H9 (cell line): ENCODE results near the gene CPNE8. TPM values are rescaled to one million over a fixed set of nuclear protein-coding genes. Genes with fewer than 3 reads are reported as not detected.

Experiments used
- DNase-seq: peaks from one replicate; pipeline ENCODE4 v3.0.0-alpha.2; 2017
- H2AFZ ChIP-seq: one replicate; pipeline ENCODE4 v1.6.1; 2013; ENCODE audit warnings: mild to moderate bottlenecking, low read length, control low read depth, moderate library complexity
- H2AK5ac ChIP-seq: 2 replicates; pipeline ENCODE4 v1.6.1; 2013; ENCODE audit warnings: low read length, control low read depth, mixed read lengths; ENCODE audit not compliant: insufficient read length
- H2BK120ac ChIP-seq: one replicate; pipeline ENCODE4 v1.6.1; 2013; ENCODE audit warnings: low read depth, mild to moderate bottlenecking, low read length, control low read depth, inconsistent platforms; ENCODE audit not compliant: poor library complexity, severe bottlenecking
- H2BK12ac ChIP-seq: 2 replicates; pipeline ENCODE4 v1.6.1; 2013; ENCODE audit warnings: low read length, control low read depth, mixed read lengths, low read depth; ENCODE audit not compliant: insufficient read length
- H2BK15ac ChIP-seq: 2 replicates; pipeline ENCODE4 v1.6.1; 2013; ENCODE audit warnings: low read depth, low read length, control low read depth
- H2BK20ac ChIP-seq: one replicate; pipeline ENCODE4 v1.6.1; 2013; ENCODE audit warnings: low read depth, mild to moderate bottlenecking, low read length, control low read depth, inconsistent platforms; ENCODE audit not compliant: poor library complexity, severe bottlenecking
- H2BK5ac ChIP-seq: 2 replicates; pipeline ENCODE4 v1.6.1; 2013; ENCODE audit warnings: low read length, control low read depth, mixed read lengths; ENCODE audit not compliant: insufficient read length
- H3K14ac ChIP-seq: 2 replicates; pipeline ENCODE4 v1.6.1; 2013; ENCODE audit warnings: low read length, control low read depth; ENCODE audit not compliant: insufficient read depth
- H3K18ac ChIP-seq: 2 replicates; pipeline ENCODE4 v1.6.1; 2013; ENCODE audit warnings: low read depth, mild to moderate bottlenecking, mixed read lengths, low read length, control low read depth; ENCODE audit not compliant: insufficient read length
- H3K23ac ChIP-seq: 2 replicates; pipeline ENCODE4 v1.6.1; 2013; ENCODE audit warnings: low read length, control low read depth, mixed read lengths, low read depth; ENCODE audit not compliant: insufficient read length
- H3K23me2 ChIP-seq: 2 replicates; pipeline ENCODE4 v1.6.1; 2013; ENCODE audit warnings: low read depth, mild to moderate bottlenecking, mixed read lengths, low read length, control low read depth; ENCODE audit not compliant: insufficient read length, poor library complexity, severe bottlenecking
- H3K27ac ChIP-seq: 2 replicates; pipeline ENCODE4 v1.5.1; 2013; ENCODE audit warnings: low read length, control low read depth, mixed read lengths, low read depth; ENCODE audit not compliant: insufficient read length
- H3K27me3 ChIP-seq: 2 replicates; pipeline ENCODE4 v1.6.1; 2013; ENCODE audit warnings: low read length, control low read depth, inconsistent platforms; ENCODE audit not compliant: insufficient read depth
- H3K4ac ChIP-seq: 2 replicates; pipeline ENCODE4 v1.6.1; 2013; ENCODE audit warnings: low read depth, mild to moderate bottlenecking, control low read depth, inconsistent platforms, low read length, moderate library complexity
- H3K4me1 ChIP-seq: 2 replicates; pipeline ENCODE4 v1.6.1; 2013; ENCODE audit warnings: low read length, control low read depth, inconsistent platforms; ENCODE audit not compliant: insufficient read depth
- H3K4me2 ChIP-seq: 2 replicates; pipeline ENCODE4 v1.6.1; 2013; ENCODE audit warnings: low read length, control low read depth, mixed read lengths; ENCODE audit not compliant: insufficient read length, insufficient read depth
- H3K56ac ChIP-seq: 2 replicates; pipeline ENCODE4 v1.6.1; 2013; ENCODE audit warnings: low read depth, mild to moderate bottlenecking, mixed read lengths, low read length, control low read depth; ENCODE audit not compliant: insufficient read length
- H3K79me1 ChIP-seq: 2 replicates; pipeline ENCODE4 v1.6.1; 2013; ENCODE audit warnings: low read depth, mild to moderate bottlenecking, moderate library complexity, low read length, control low read depth, inconsistent platforms; ENCODE audit not compliant: insufficient read depth, poor library complexity, severe bottlenecking
- H3K79me2 ChIP-seq: 2 replicates; pipeline ENCODE4 v1.6.1; 2013; ENCODE audit warnings: low read length, control low read depth, inconsistent platforms; ENCODE audit not compliant: insufficient read depth
- H3K9ac ChIP-seq: 2 replicates; pipeline ENCODE4 v1.6.1; 2013; ENCODE audit warnings: low read length, control low read depth, mixed read lengths; ENCODE audit not compliant: insufficient read length; ENCODE audit errors: extremely low read depth
- H3K9me3 ChIP-seq: one replicate; pipeline ENCODE4 v1.6.1; 2013; ENCODE audit warnings: low read depth, low read length, inconsistent platforms; ENCODE audit not compliant: control insufficient read depth
- H3T11ph ChIP-seq: one replicate; pipeline ENCODE4 v1.6.1; 2013; ENCODE audit warnings: mild to moderate bottlenecking, low read length, control low read depth, inconsistent platforms
- H4K20me1 ChIP-seq: one replicate; pipeline ENCODE4 v1.6.1; 2013; ENCODE audit not compliant: control insufficient read depth, insufficient read length, insufficient read depth
- H4K5ac ChIP-seq: 2 replicates; pipeline ENCODE4 v1.6.1; 2013; ENCODE audit warnings: low read depth, mild to moderate bottlenecking, mixed read lengths, low read length, control low read depth; ENCODE audit not compliant: insufficient read length
- H4K8ac ChIP-seq: replicated peaks from 2 replicates; pipeline ENCODE4 v1.6.1; 2013; ENCODE audit warnings: low read length, control low read depth, mixed read lengths, low read depth; ENCODE audit not compliant: insufficient read length
- H4K91ac ChIP-seq: 2 replicates; pipeline ENCODE4 v1.6.1; 2013; ENCODE audit warnings: low read depth, mild to moderate bottlenecking, moderate library complexity, mixed read lengths, low read length, control low read depth; ENCODE audit not compliant: insufficient read length
- H3K27ac Mint-ChIP-seq, 3 experiments: 2 replicates in 2 of 3; 3 replicates in 1 of 3; pipeline ENCODE4 v1.8.0; 2020 to 2021; ENCODE audit warnings: mixed read lengths in 3 of 3, mild to moderate bottlenecking in 1 of 3, moderate library complexity in 1 of 3
- H3K27me3 Mint-ChIP-seq: 2 replicates; pipeline ENCODE4 v1.8.0; 2021; ENCODE audit warnings: low read depth, mild to moderate bottlenecking, moderate library complexity, mixed read lengths
- H3K36me3 Mint-ChIP-seq, 3 experiments: 2 replicates in 2 of 3; 3 replicates in 1 of 3; pipeline ENCODE4 v1.8.0; 2020 to 2021; ENCODE audit warnings: low read depth in 3 of 3, mixed read lengths in 3 of 3; ENCODE audit not compliant: insufficient read depth in 1 of 3
- H3K4me1 Mint-ChIP-seq, 2 experiments: 2 replicates each; pipeline ENCODE4 v1.8.0; 2020; ENCODE audit warnings: mixed read lengths in 2 of 2
- H3K4me3 Mint-ChIP-seq, 2 experiments: 2 replicates in 1 of 2; 3 replicates in 1 of 2; pipeline ENCODE4 v1.8.0; 2020 to 2021; ENCODE audit warnings: mild to moderate bottlenecking in 2 of 2, mixed read lengths in 2 of 2, moderate library complexity in 1 of 2
- H3K9me3 Mint-ChIP-seq, 2 experiments: 2 replicates in 1 of 2; 3 replicates in 1 of 2; pipeline ENCODE4 v1.8.0; 2020; ENCODE audit warnings: mild to moderate bottlenecking in 2 of 2, mixed read lengths in 2 of 2, moderate library complexity in 1 of 2
- total RNA-seq: library from RNA; stranded (reverse); gene quantifications from 2 replicates; pipeline ENCODE4 v1.2.1, GENCODE V29; 2021
- TF ChIP-seq, protein P1 (sequence below): fragments of 200-600 bp; sonication (generic); conservative IDR thresholded peaks from 3 replicates; pipeline ENCODE4 v1.8.0; 2021; ENCODE audit warnings: antibody characterized with exemption, mild to moderate bottlenecking

Gene CPNE8
- total RNA-seq, 1 experiment from 2014 or later: 1.9 TPM

DNA sequence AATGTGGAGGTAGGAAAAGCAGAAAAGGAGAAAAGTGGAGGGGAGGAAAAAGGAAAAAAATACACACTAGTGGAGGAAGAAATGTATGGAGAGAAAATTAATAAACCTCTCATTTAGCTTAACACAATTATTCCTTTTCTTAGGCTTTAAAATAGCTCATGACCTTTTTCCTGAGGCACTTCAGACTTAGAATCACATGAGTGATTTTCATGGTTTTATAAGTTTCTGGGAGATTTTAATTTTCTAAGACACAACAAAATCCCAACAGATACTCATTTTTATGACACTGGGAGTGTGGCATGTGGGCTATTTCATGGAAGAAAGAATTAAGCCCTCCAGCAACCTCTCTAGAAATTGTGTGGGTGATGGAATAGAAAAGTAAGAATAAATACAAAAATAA, 214.7 kb downstream of the CPNE8 start:
- TF ChIP-seq, protein P1, sequence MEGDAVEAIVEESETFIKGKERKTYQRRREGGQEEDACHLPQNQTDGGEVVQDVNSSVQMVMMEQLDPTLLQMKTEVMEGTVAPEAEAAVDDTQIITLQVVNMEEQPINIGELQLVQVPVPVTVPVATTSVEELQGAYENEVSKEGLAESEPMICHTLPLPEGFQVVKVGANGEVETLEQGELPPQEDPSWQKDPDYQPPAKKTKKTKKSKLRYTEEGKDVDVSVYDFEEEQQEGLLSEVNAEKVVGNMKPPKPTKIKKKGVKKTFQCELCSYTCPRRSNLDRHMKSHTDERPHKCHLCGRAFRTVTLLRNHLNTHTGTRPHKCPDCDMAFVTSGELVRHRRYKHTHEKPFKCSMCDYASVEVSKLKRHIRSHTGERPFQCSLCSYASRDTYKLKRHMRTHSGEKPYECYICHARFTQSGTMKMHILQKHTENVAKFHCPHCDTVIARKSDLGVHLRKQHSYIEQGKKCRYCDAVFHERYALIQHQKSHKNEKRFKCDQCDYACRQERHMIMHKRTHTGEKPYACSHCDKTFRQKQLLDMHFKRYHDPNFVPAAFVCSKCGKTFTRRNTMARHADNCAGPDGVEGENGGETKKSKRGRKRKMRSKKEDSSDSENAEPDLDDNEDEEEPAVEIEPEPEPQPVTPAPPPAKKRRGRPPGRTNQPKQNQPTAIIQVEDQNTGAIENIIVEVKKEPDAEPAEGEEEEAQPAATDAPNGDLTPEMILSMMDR: no peak

More for the DNA sequence above, 214.7 kb downstream of the CPNE8 start:
- H3K14ac ChIP-seq: no peak overlapping the region
- no peak overlapping the region for H2AFZ ChIP-seq
- H4K20me1 ChIP-seq: no peaks in the 10 kb centered on the region
- no peak overlapping the region for H3K27ac ChIP-seq
- no peaks in the 10 kb centered on the region for H3K9me3 ChIP-seq
- H4K91ac ChIP-seq: no peak overlapping the region
- no peaks in the 10 kb centered on the region for H3K27me3 ChIP-seq
- no peak overlapping the region for H2BK120ac ChIP-seq
- no peaks in the 10 kb centered on the region for H3K23me2 ChIP-seq
- no peak overlapping the region for H3K4me2 ChIP-seq
- H3K18ac ChIP-seq: no peak overlapping the region
- no peak overlapping the region for H3T11ph ChIP-seq
- no peak overlapping the region for H3K27ac Mint-ChIP-seq
- no peak overlapping the region for H2BK20ac ChIP-seq
- H3K4me1 ChIP-seq: peaks cover 4% of the 10 kb centered on the region; the same call in 1 of the 2 replicates
- no peak overlapping the region for H2AK5ac ChIP-seq
- no peak overlapping the region for H2BK15ac ChIP-seq
- no peak overlapping the region for H3K4me3 Mint-ChIP-seq
- H3K36me3 Mint-ChIP-seq: no peaks in the 10 kb centered on the region
- no peaks in the 10 kb centered on the region for H3K9me3 Mint-ChIP-seq
- no peak overlapping the region for H4K5ac ChIP-seq
- no peak overlapping the region for H2BK12ac ChIP-seq
- no peak overlapping the region for H2BK5ac ChIP-seq
- no peak overlapping the region for H3K9ac ChIP-seq
- H3K79me1 ChIP-seq: no peaks in the 10 kb centered on the region
- no peak overlapping the region for H3K23ac ChIP-seq
- H3K4ac ChIP-seq: no peak overlapping the region
- H3K56ac ChIP-seq: no peak overlapping the region
- H3K4me1 Mint-ChIP-seq: peaks cover 9 to 11% of the 10 kb centered on the region in 2 experiments
- no peaks in the 10 kb centered on the region for H3K79me2 ChIP-seq
- H3K27me3 Mint-ChIP-seq: no peaks in the 10 kb centered on the region; the same call in 1 of the 2 replicates
- DNase-seq: no peak
- no peak overlapping the region for H4K8ac ChIP-seq
